Keratinocyte (primary cell): ENCODE data around the gene ERC1. TPM values are rescaled to one million over a fixed set of nuclear protein-coding genes. Genes with fewer than 3 reads are reported as not detected.

Experiments
- DNase-seq: peaks from one replicate; pipeline ENCODE4 v3.0.0-alpha.2; 2011; ENCODE audit warnings: low read depth, missing footprints, low spot score
- FAIRE-seq: peaks from 2 replicates; lab custom pipeline; 2011; peaks lifted over from hg19 to GRCh38; lab: Jason Lieb, UNC
- H2AFZ ChIP-seq: 2 replicates; pipeline ENCODE4 v1.6.0; 2012; ENCODE audit warnings: low read length, control low read depth, inconsistent platforms; ENCODE audit not compliant: control insufficient read depth
- H3K27ac ChIP-seq: 2 replicates; pipeline ENCODE4 v1.5.1; 2011; ENCODE audit warnings: low read length; ENCODE audit not compliant: control insufficient read depth, insufficient read depth
- H3K27me3 ChIP-seq: 3 replicates; pipeline ENCODE4 v1.6.0; 2011; ENCODE audit warnings: low read length; ENCODE audit not compliant: control insufficient read depth, insufficient read depth; ENCODE audit errors: extremely low read depth
- H3K36me3 ChIP-seq, 2 experiments: 2 replicates in 1 of 2; 3 replicates in 1 of 2; pipeline ENCODE4 v1.5.1; 2011; ENCODE audit warnings: low read length in 2 of 2, mild to moderate bottlenecking in 1 of 2; ENCODE audit not compliant: control insufficient read depth in 2 of 2, insufficient read depth in 2 of 2; ENCODE audit errors: extremely low read depth in 1 of 2
- H3K4me1 ChIP-seq: 3 replicates; pipeline ENCODE4 v1.5.1; 2011; ENCODE audit warnings: low read length; ENCODE audit not compliant: control insufficient read depth, insufficient read depth; ENCODE audit errors: extremely low read depth
- H3K4me2 ChIP-seq: 3 replicates; pipeline ENCODE4 v1.6.0; 2011; ENCODE audit warnings: low read depth, low read length; ENCODE audit not compliant: control insufficient read depth, insufficient read depth; ENCODE audit errors: extremely low read depth
- H3K4me3 ChIP-seq, 3 experiments: fragments of 200-600 bp in 1 of 3; sonication (generic) in 1 of 3; 2 replicates in 2 of 3; 3 replicates in 1 of 3; pipeline ENCODE4 v1.5.1; 2011 to 2016; ENCODE audit warnings: low read length in 3 of 3, mild to moderate bottlenecking in 3 of 3, control low read depth in 2 of 3, inconsistent platforms in 1 of 3, low read depth in 1 of 3, mixed read lengths in 1 of 3, mixed run types in 1 of 3, moderate library complexity in 1 of 3; ENCODE audit not compliant: control insufficient read depth in 2 of 3, insufficient read depth in 2 of 3; ENCODE audit errors: extremely low read depth in 1 of 3
- H3K79me2 ChIP-seq: 2 replicates; pipeline ENCODE4 v1.6.0; 2012; ENCODE audit warnings: low read length; ENCODE audit not compliant: control insufficient read depth, insufficient read depth
- H3K9ac ChIP-seq: 3 replicates; pipeline ENCODE4 v1.6.0; 2011; ENCODE audit warnings: low read length; ENCODE audit not compliant: control insufficient read depth, insufficient read depth; ENCODE audit errors: extremely low read depth
- H3K9me1 ChIP-seq: 3 replicates; pipeline ENCODE4 v1.6.0; 2011; ENCODE audit warnings: low read length; ENCODE audit not compliant: control insufficient read depth, insufficient read depth; ENCODE audit errors: extremely low read depth
- H3K9me3 ChIP-seq: 2 replicates; pipeline ENCODE4 v1.5.1; 2012; ENCODE audit warnings: low read depth, low read length; ENCODE audit not compliant: control insufficient read depth
- H4K20me1 ChIP-seq: 3 replicates; pipeline ENCODE4 v1.6.0; 2011; ENCODE audit warnings: low read length; ENCODE audit not compliant: control insufficient read depth, insufficient read depth; ENCODE audit errors: extremely low read depth
- CTCF ChIP-seq, 3 experiments: IDR thresholded peaks in 1 of 3; conservative IDR thresholded peaks in 1 of 3; optimal IDR thresholded peaks in 1 of 3; 2 replicates in 2 of 3; 3 replicates in 1 of 3; pipeline versions ENCODE3 to v1.5.1; 2011; ENCODE audit warnings: low read length in 3 of 3, mild to moderate bottlenecking in 3 of 3, moderate library complexity in 2 of 3, control low read depth in 1 of 3, inconsistent platforms in 1 of 3; ENCODE audit not compliant: insufficient read depth in 2 of 3; ENCODE audit errors: extremely low read depth in 1 of 3
- EZH2 ChIP-seq: IDR thresholded peaks from one replicate; pipeline ENCODE4 v1.6.1; 2012; ENCODE audit warnings: inconsistent platforms, mild to moderate bottlenecking, low read length, moderate library complexity
- dilution Hi-C: fragments of 300-500 bp; cut with MboI; formaldehyde crosslinking; loops from one replicate; pipeline ENCODE4 v1.7.0; 2020; ENCODE audit warnings: low sequenced_read_pairs; ENCODE audit not compliant: extremely low pct_ligation_motif_present
- polyA plus RNA-seq, 5 experiments: library from polyadenylated mRNA; depleted of rRNA in 3 of 5; stranded (reverse) in 3 of 5; stranded (forward) in 1 of 5; unstranded in 1 of 5; fragments of >200 nt; gene quantifications; 1 replicate in 1 of 5; 2 replicates in 3 of 5; 3 replicates in 1 of 5; pipeline versions ENCODE4 v1.2.1 to v1.2.3, GENCODE V29; 2011 to 2012; ENCODE audit warnings: missing spikeins in 2 of 5, low read depth in 1 of 5, low replicate concordance in 1 of 5

ERC1 gene
- polyA plus RNA-seq, 1 donor (not counting 4 experiments of a cell fraction or from before 2014, with no cell fraction given) = 16.1 TPM

GRCh38 chr12:1502379-1502720, 511.3 kb downstream of the ERC1 start:
- no peak overlapping the region for H3K27ac ChIP-seq
- peak; percentile 13 for FAIRE-seq

DNA sequence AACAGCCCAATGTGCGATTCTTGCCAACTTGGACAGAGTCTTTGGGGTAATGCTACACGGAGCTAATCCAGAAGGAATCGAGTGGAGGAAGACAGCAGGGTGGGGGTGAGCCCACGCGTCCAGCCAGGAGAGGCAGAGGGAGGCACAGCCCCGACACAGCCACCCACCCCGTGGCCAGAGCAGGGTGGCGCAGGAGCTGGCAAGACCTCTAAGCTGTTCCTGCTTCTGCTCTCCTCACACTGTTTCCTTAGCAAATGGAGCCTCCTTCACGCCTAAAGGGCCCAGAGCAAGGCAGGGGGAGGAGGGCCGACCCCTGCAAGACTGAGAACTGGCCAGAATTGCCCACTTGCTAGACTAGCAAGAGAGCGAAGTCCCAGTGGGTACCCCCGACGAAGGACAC, 511.8 kb downstream of the ERC1 start:
- no peak overlapping the region for H3K27ac ChIP-seq
- H3K9me3 ChIP-seq = no peaks in the 10 kb centered on the region
- H3K4me2 ChIP-seq = no peak overlapping the region
- dilution Hi-C loops = no loop called here
- H3K27me3 ChIP-seq = peaks cover 3% of the 10 kb centered on the region
- DNase-seq (no peak), FAIRE-seq (no peak)
- TF ChIP-seq CTCF (optimal IDR thresholded peaks at IDR 0.05 in 1 of 3, IDR thresholded peaks at IDR 0.05 in 1 of 3, conservative IDR thresholded peaks at IDR 0.05 in 1 of 3; ENCODE audit: extremely low read depth in 1 of 3, insufficient read depth in 2 of 3, low read length in 3 of 3) (no peak), EZH2 (no peak)
- no peaks in the 10 kb centered on the region for H3K79me2 ChIP-seq
- H3K4me1 ChIP-seq = no peaks in the 10 kb centered on the region
- no peaks in the 10 kb centered on the region for H4K20me1 ChIP-seq
- no peak overlapping the region for H3K4me3 ChIP-seq
- H3K9ac ChIP-seq = no peak overlapping the region
- no peaks in the 10 kb centered on the region for H3K9me1 ChIP-seq
- H2AFZ ChIP-seq = no peak overlapping the region
- H3K36me3 ChIP-seq = peaks cover 0 to 2% of the 10 kb centered on the region in 2 experiments

More at GRCh38 chr12:1502379-1502720, 511.3 kb downstream of the ERC1 start:
- peaks cover 0 to 2% of the 10 kb centered on the region in 2 experiments for H3K36me3 ChIP-seq
- H3K79me2 ChIP-seq = no peaks in the 10 kb centered on the region
- no peak for DNase-seq
- H3K9me1 ChIP-seq = no peaks in the 10 kb centered on the region
- no peaks in the 10 kb centered on the region for H3K4me1 ChIP-seq
- dilution Hi-C loops = no loop called here
- H3K4me2 ChIP-seq = no peak overlapping the region
- H3K4me3 ChIP-seq = no peak overlapping the region
- no peaks in the 10 kb centered on the region for H3K9me3 ChIP-seq
- no peak overlapping the region for H3K9ac ChIP-seq
- H3K27me3 ChIP-seq = peaks cover 3% of the 10 kb centered on the region
- no peak overlapping the region for H2AFZ ChIP-seq
- TF ChIP-seq EZH2 (no peak), CTCF (optimal IDR thresholded peaks at IDR 0.05 in 1 of 3, IDR thresholded peaks at IDR 0.05 in 1 of 3, conservative IDR thresholded peaks at IDR 0.05 in 1 of 3; ENCODE audit: extremely low read depth in 1 of 3, insufficient read depth in 2 of 3, low read length in 3 of 3) (no peak)
- no peaks in the 10 kb centered on the region for H4K20me1 ChIP-seq
